AG04450 (cell line): ENCODE measurements around the gene CDK11A. TPM values are rescaled to one million over a fixed set of nuclear protein-coding genes. Genes with fewer than 3 reads are reported as not detected.
"Not testable (repeated sequence)": the region's sequence is repeated elsewhere in the genome, so short reads cannot be mapped to it uniquely, and the experiment has no call there.

Experiments
- CTCF ChIA-PET: fragments of 300-600, 350-600 bp; formaldehyde crosslinking; extraction: SDS; loops from one replicate; lab custom pipeline; 2022; ENCODE audit warnings: antibody characterized with exemption, inconsistent platforms; lab: Charles Lee
- POLR2A ChIA-PET: fragments of 350-600 bp; formaldehyde crosslinking; extraction: SDS; loops from one replicate; lab custom pipeline; 2021; ENCODE audit warnings: antibody characterized with exemption, inconsistent platforms; lab: Yijun Ruan, JAX
- DNase-seq: peaks from one replicate; pipeline ENCODE4 v3.0.0-alpha.2; 2011; ENCODE audit warnings: low read depth, low spot score
- H3K27ac ChIP-seq: one replicate; pipeline ENCODE4 v1.5.1; 2012; ENCODE audit warnings: low read depth, low read length, control low read depth
- H3K27me3 ChIP-seq: one replicate; pipeline ENCODE4 v1.6.0; 2012; ENCODE audit warnings: low read length; ENCODE audit not compliant: control insufficient read depth, insufficient read depth
- H3K4me3 ChIP-seq: 2 replicates; pipeline ENCODE4 v1.5.1; 2011; ENCODE audit warnings: mild to moderate bottlenecking, low read depth, low read length, control low read depth
- H3K9me3 ChIP-seq: 2 replicates; pipeline ENCODE4 v1.5.1; 2012; ENCODE audit warnings: low read length; ENCODE audit not compliant: control insufficient read depth, insufficient read depth
- CTCF ChIP-seq: IDR thresholded peaks from 2 replicates; pipeline ENCODE4 v1.5.1; 2011; ENCODE audit warnings: low read depth, low read length, control low read depth, inconsistent platforms
- polyA plus RNA-seq: library from polyadenylated mRNA; depleted of rRNA; stranded (reverse); fragments of >200 nt; gene quantifications from 2 replicates; pipeline ENCODE4 v1.2.3, GENCODE V29; 2011

Gene CDK11A
- polyA plus RNA-seq, 1 experiment: 6.0 TPM

GRCh38 chr1:1721201-1721600 lies 3.0 kb downstream of the CDK11A start:
- POLR2A ChIA-PET: no interaction called here
- no peak for TF ChIP-seq CTCF
- H3K9me3 ChIP-seq: no peaks in the 10 kb centered on the region
- no peak overlapping the region for H3K4me3 ChIP-seq
- H3K27ac ChIP-seq: no peak overlapping the region
- CTCF ChIA-PET: no interaction called here
- DNase-seq: no peak
- no peaks in the 10 kb centered on the region for H3K27me3 ChIP-seq

GRCh38 chr1:1715109-1715883 lies 8.9 kb downstream of the CDK11A start:
- H3K27ac ChIP-seq, H3K4me3 ChIP-seq, H3K27me3 ChIP-seq, CTCF ChIA-PET, POLR2A ChIA-PET, DNase-seq, H3K9me3 ChIP-seq: not testable (repeated sequence)

- DNase-seq, H3K4me3 ChIP-seq, H3K27me3 ChIP-seq, CTCF ChIA-PET, POLR2A ChIA-PET, H3K9me3 ChIP-seq, H3K27ac ChIP-seq: not testable (repeated sequence)
Measured at GRCh38 chr1:1707897-1708296, 16.3 kb downstream of the CDK11A start.

- POLR2A ChIA-PET, H3K27me3 ChIP-seq, DNase-seq, H3K9me3 ChIP-seq, H3K4me3 ChIP-seq, H3K27ac ChIP-seq, CTCF ChIA-PET: not testable (repeated sequence)
Measured at GRCh38 chr1:1707241-1707640, 16.9 kb downstream of the CDK11A start.

DNA sequence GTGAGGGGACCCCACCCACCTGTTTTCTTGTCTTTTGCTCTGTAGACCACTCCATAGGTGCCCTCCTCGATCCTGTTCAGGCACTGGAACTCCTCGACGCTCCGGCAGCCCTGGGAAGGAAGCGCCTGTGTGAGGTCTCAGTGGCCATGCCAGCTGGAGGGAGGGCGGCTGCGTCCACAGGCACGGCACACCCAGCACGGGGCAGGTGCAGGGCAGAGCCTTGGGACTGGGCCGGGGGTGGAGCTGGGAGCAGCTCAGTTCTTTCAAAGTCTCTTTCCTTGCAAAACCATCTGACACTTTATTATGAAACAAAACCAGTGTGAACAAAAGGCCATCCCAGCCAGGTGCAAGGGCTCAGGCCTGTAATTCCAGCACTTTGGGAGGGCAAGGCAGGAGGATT lies 18.5 kb downstream of the CDK11A start:
- DNase-seq, H3K27me3 ChIP-seq, POLR2A ChIA-PET, CTCF ChIA-PET, H3K27ac ChIP-seq, H3K4me3 ChIP-seq, H3K9me3 ChIP-seq: not testable (repeated sequence)

GRCh38 chr1:1704284-1704957 lies 19.7 kb downstream of the CDK11A start:
- H3K27ac ChIP-seq, H3K9me3 ChIP-seq, H3K4me3 ChIP-seq, H3K27me3 ChIP-seq, CTCF ChIA-PET, POLR2A ChIA-PET, DNase-seq: not testable (repeated sequence)

- no peak overlapping the region for H3K27ac ChIP-seq
- POLR2A ChIA-PET: no interaction called here
- H3K27me3 ChIP-seq: no peaks in the 10 kb centered on the region
- no peaks in the 10 kb centered on the region for H3K9me3 ChIP-seq
- H3K4me3 ChIP-seq: no peak overlapping the region
- TF ChIP-seq CTCF: no peak
- DNase-seq: no peak
- CTCF ChIA-PET: no interaction called here
Measured at GRCh38 chr1:1703796-1704195, 20.4 kb downstream of the CDK11A start.

DNA sequence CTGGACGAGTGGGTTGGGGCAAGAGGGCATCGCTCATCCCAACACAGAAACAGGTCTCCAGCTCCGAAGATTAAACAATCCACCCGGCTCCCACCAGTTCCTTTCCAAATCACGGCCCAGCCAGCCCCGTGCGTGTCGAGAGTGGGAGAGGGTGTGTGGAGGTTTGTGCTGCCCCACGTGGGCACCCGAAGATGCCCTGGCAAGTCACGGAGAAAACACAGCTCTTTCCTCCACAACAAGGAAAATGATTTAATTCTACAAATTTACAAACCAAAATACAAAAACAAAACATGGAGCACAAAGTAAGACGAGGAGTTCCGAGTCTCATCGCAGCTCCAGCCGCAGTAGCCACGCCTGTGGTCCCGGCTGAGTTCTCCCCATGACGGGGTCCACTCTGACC lies 21.7 kb downstream of the CDK11A start:
- DNase-seq, H3K9me3 ChIP-seq, CTCF ChIA-PET, H3K27ac ChIP-seq, H3K4me3 ChIP-seq, H3K27me3 ChIP-seq, POLR2A ChIA-PET: not testable (repeated sequence)

DNA sequence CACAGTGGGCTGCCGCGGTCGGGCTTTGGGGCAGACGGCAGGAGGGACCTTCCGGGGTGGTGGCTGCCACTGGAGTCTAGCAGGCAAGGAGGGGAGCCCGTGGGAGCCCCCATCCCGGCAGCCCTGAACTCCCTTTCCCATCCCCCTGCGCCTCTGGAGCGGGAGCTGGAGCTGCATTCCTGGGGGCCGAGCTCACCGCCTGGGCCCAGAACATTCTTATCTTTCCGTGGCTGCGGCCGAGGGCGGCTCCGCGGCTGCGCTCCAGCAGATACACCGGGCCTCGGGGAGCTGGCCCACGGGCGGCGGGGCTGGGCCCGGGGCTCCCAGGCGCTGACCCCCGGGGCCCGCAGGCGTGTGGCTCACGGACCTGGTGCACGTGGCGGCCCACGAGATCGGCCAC lies 23.6 kb downstream of the CDK11A start:
- POLR2A ChIA-PET, H3K4me3 ChIP-seq, H3K27me3 ChIP-seq, H3K27ac ChIP-seq, CTCF ChIA-PET, DNase-seq, H3K9me3 ChIP-seq: not testable (repeated sequence)

- POLR2A ChIA-PET, H3K27me3 ChIP-seq, CTCF ChIA-PET, H3K9me3 ChIP-seq, H3K4me3 ChIP-seq, H3K27ac ChIP-seq, DNase-seq: not testable (repeated sequence)
Measured at GRCh38 chr1:1700067-1700466, 24.1 kb downstream of the CDK11A start.
